HK-2 (cell line): ENCODE data around the gene DYNC2H1.

ENCODE experiments used
- DNase-seq: peaks from one replicate; pipeline ENCODE4 v3.0.0-alpha.2; 2018; ENCODE audit not compliant: unreplicated experiment

The DYNC2H1 gene

DNA sequence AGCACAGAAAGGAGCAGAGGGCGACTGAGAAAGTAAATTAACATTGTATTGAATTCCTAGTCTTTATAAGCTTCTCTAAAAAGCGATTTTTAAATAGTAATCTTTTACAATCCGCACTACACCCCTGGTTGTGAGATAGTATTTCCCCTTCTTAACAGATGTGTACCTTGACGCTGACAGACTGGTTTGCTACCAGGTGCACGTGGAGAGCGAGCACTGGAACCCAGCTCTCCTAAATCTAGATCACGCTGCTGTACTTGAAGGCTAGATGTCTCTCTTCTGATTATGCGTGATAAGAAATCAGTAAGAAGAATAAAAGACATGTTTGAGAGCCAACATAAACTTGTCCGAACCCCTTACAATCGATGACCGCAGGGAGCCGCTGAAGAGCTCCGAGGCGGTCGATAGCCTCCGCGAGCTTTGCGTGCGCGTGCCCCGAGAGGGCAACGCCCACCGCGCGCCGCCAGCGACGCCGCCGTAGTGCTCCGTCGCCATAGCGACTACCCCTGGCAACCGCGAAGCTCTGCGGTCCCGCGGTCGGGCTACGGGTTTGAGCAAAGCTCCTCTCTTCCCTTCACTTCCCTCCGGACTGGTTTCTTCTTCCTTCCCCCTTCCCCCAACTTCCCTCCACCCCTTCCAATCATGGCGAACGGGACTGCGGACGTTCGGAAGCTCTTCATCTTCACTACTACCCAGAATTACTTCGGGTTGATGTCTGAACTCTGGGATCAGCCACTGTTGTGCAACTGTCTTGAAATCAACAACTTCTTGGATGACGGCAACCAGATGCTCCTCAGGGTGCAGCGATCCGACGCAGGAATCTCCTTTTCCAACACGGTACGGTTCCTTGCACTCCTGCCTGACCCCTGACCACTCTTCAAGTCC, at the start of gene DYNC2H1:
TSS of gene DYNC2H1 (plus strand) at position 494 of the 885 bp plus-strand sequence. CDS start at position 643, 149 bp downstream.
- peak; percentile 80 for DNase-seq

- DNase-seq: no peak
These were observed 47.6 kb upstream of the DYNC2H1 start for GRCh38 chr11:103061656-103062055.

GRCh38 chr11:103067118-103067517, 42.1 kb upstream of the DYNC2H1 start:
- no peak for DNase-seq

GRCh38 chr11:103069367-103069766, 39.9 kb upstream of the DYNC2H1 start:
- no peak for DNase-seq

DNA sequence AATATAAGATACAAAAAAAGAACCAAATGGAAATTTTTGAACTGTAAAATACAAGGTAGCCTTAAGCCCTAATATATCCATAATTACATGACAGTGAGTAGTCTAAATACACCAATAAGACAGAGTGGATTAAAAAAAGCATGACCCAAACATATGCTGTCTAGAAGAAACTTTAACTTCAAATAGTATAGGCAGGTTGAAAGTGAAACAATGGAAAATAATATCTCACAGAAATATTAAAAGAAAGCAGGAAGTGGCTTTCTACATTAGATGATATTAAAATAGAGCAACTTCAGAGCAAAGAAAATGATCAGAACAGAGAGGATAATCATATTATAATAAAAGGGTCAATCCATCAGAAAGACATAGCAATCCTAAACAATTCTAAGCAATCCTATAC, 39.1 kb upstream of the DYNC2H1 start:
- no peak for DNase-seq

DNA sequence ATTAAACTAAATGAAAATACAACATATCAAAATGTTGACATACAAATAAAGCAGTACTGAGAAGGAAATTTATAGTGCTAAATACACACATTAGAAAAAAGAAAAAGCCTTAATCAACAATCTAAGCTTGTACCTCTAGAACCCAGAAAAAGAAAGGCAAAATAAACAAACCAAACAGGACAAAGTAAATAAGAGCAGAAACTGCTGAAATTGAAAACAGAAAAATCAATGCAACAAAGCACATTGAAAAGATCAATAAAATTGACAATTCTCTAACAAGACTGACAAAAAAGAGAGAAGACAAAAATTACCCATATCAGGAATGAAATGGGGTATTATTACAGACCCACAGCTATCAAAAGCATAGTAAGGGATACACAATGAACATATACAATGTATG, 38.2 kb upstream of the DYNC2H1 start:
- no peak for DNase-seq

- DNase-seq: no peak
These were observed 32.9 kb upstream of the DYNC2H1 start for GRCh38 chr11:103076361-103076760.

- no peak for DNase-seq
These were observed 31.7 kb upstream of the DYNC2H1 start for GRCh38 chr11:103077554-103077953.

- DNase-seq: no peak
These were observed 30.5 kb upstream of the DYNC2H1 start for GRCh38 chr11:103078710-103079109.

- DNase-seq: no peak
These were observed 29.4 kb upstream of the DYNC2H1 start for GRCh38 chr11:103079833-103080232.

- DNase-seq: no peak
These were observed 23.4 kb upstream of the DYNC2H1 start for GRCh38 chr11:103085758-103086365.

- DNase-seq: no peak
These were observed 22.8 kb upstream of the DYNC2H1 start for GRCh38 chr11:103086461-103086860.

DNA sequence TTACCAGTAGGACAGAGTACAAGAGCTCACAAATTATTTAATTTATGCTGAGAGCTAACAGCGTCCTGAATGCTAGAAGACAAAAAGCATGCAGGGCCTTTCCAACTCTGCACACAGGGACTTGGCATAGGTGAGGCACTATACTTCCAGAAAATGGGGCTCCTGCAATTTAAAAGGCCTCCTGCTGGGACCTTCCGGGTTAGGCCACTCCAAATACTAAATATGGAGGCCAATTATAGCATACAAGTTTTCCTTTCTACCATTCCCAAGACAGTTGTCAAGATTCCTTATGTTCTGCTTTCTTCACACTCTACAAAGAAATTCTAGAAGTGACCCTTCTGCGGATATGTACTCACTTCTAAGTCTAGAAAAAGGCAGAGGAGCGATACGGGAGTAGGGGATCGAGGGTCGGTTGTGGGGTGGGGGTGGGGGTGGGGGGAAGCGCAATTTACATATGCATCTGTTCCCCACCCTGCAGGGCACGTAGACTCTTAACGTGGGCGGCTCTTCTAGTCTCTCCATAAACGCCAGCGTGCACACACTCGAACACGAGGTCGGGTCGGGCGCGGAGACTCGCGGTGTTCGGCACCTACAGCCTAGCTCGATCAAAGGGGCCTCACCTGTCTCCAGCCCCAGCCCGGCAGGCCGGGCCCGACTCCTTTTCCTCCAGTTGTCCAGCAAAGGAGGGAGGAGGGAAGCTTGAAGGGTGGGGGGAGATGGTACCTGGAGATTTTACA, 18.0 kb upstream of the DYNC2H1 start:
- peak; percentile 29 for DNase-seq

DNA sequence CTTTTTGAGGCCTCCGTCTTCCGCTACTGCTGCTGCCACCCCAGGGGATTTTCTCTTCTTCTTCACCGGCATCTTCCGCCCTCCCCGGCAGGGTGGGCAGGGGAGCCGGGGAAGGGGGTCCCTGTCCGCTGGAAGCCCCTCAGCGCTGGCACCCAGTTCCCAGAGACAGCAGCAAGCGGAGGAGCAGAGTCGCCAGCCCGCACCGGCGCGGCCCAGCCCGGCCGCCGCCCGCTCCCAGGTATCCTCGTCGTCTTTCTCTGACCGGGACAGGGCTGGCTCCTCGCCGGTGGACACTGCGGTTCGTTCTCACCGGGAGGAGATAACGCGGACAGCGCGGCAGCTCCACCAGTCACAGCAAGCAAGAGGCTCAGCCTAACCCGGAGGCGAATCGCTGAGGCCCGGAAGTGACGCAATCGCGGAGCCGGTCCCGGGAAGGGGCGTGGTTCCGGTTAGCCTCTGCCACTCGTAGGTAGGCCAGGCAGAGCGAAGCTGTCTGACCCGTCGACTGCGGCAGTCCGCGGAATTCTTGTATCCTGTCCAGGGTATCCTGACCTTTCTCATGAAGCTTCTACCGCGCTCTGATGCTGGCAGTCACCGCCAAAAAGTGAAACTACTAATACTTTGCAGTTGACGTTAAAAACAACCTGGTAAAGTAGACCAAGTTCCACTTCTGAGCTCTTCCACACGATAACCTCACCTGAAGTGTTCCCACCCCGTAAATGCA, 17.3 kb upstream of the DYNC2H1 start, which contains the start of gene DCUN1D5:
TSS of gene DCUN1D5 (minus strand) at position 360 of the 724 bp plus-strand sequence. CDS start at position 72, 288 bp downstream.
- DNase-seq: peak; percentile 90

GRCh38 chr11:103097279-103097678, 11.9 kb upstream of the DYNC2H1 start:
- no peak for DNase-seq

GRCh38 chr11:103109818-103110388, 677 bp downstream of the DYNC2H1 start:
- DNase-seq: peak; percentile 29

GRCh38 chr11:103110391-103110790, 1.2 kb downstream of the DYNC2H1 start:
- no peak for DNase-seq

DNA sequence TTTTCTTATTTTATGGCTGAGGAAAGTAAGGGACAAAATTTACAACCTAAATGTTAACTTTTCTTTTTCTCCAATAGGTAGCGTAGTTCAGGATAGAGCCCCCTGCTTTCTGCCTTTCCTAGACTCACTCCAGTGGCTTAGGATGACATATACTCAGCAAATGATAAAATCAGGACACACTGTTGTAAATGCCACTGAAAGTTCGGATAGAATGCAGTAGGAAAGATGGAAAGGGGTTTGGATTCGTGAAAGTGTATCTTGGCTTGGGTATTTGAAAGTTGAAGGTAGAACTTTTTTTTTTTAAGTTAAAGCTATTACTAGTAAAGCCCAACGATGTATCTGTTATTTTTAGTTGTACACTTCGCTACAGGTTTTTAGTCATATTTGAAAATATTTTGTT, 2.2 kb downstream of the DYNC2H1 start:
- no peak for DNase-seq

DNA sequence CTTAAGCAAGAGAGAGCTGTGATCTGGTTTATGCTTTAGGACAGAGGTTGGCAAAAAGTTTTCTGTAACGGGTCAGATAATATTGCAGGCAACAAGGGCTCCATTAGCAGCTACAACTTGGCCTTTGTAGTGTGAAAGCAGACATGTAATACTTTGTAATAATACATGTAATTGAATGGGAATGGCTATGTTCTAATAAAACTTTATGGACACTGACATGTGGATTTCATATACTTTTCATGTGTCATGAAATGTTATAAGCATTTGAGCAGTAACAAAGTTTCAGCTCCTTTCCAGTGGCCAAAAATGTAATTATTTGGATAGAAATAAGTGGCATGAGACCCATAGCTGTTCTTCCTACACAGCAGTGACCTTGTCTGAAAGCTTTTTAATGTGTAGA, 3.1 kb downstream of the DYNC2H1 start:
- no peak for DNase-seq

DNA sequence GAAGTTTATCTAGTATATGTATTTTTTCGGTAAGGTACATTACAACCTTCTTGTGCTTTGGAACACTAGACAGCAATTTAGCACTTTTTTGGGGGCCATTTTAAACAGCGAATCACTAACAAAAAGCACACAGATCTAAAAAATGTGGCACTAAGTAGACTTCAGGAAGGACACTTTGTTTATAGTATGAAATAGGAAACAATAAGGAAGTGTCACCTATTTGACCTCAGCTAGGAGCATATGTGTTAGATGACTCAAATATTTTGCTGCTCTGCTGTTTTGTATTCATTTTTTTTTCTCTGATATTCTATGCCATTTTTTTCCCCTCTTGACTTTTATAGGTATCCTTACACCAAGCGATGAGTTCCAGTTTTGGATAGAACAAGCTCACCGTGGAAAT, 5.6 kb downstream of the DYNC2H1 start:
- no peak for DNase-seq

GRCh38 chr11:103125462-103125861, 16.2 kb downstream of the DYNC2H1 start:
- DNase-seq: no peak
